IgD-negative memory B cell (primary cell): ENCODE measurements around the gene SUCLG1. TPM values are rescaled to one million over a fixed set of nuclear protein-coding genes. Genes with fewer than 3 reads are reported as not detected.

Source experiments
- H3K27ac Mint-ChIP-seq, 3 donors: one replicate each; pipeline ENCODE4 v1.8.0; 2020 to 2022; ENCODE audit warnings: mild to moderate bottlenecking in 3 of 3, mixed read lengths in 3 of 3, moderate library complexity in 1 of 3
- H3K27me3 Mint-ChIP-seq: one replicate; pipeline ENCODE4 v1.8.0; 2021; ENCODE audit warnings: mixed read lengths
- H3K36me3 Mint-ChIP-seq: one replicate; pipeline ENCODE4 v1.8.0; 2020; ENCODE audit warnings: mild to moderate bottlenecking, mixed read lengths
- H3K4me1 Mint-ChIP-seq, 3 donors: one replicate each; pipeline ENCODE4 v1.8.0; 2020 to 2022; ENCODE audit warnings: mixed read lengths in 3 of 3, mild to moderate bottlenecking in 1 of 3
- H3K4me3 Mint-ChIP-seq, 4 donors: one replicate each; pipeline ENCODE4 v1.8.0; 2020 to 2022; ENCODE audit warnings: mild to moderate bottlenecking in 4 of 4, mixed read lengths in 4 of 4, moderate library complexity in 3 of 4
- H3K9me3 Mint-ChIP-seq, 3 donors: one replicate each; pipeline ENCODE4 v1.8.0; 2020 to 2021; ENCODE audit warnings: mixed read lengths in 3 of 3, mild to moderate bottlenecking in 1 of 3
- polyA plus RNA-seq: library from polyadenylated mRNA; unstranded; fragments of 300-500 nt; fragmentation: Illumina TruSeq; gene quantifications from one replicate; pipeline ENCODE4 v1.2.3, GENCODE V29; 2021

The SUCLG1 gene
- polyA plus RNA-seq, 1 donor from 2014 or later = 69.7 TPM

GRCh38 chr2:84373866-84374265 lies 85.2 kb downstream of the SUCLG1 start:
- Mint-ChIP-seq H3K36me3 (no peaks in the 10 kb centered on the region), H3K4me3 (no peak overlapping the region), H3K9me3 (peaks cover 0 to 1% (median 0%) of the 10 kb centered on the region in 3 donors), H3K4me1 (no peaks in the 10 kb centered on the region), H3K27ac (no peak overlapping the region), H3K27me3 (peaks cover 8% of the 10 kb centered on the region)

Other genes with a start within 250 kb of the SUCLG1 start
- gene DNAH6, start 57.2 kb upstream of the SUCLG1 start, polyA plus RNA-seq = 0.06 TPM